GM18861 (cell line): Measurements from ENCODE around the gene TEAD3.

Experiments used
- ATAC-seq: cut with Tn5 transposase; IDR thresholded peaks from one replicate; pipeline ENCODE4 v1.9.1; 2021; ENCODE audit not compliant: unreplicated experiment

The TEAD3 gene

DNA sequence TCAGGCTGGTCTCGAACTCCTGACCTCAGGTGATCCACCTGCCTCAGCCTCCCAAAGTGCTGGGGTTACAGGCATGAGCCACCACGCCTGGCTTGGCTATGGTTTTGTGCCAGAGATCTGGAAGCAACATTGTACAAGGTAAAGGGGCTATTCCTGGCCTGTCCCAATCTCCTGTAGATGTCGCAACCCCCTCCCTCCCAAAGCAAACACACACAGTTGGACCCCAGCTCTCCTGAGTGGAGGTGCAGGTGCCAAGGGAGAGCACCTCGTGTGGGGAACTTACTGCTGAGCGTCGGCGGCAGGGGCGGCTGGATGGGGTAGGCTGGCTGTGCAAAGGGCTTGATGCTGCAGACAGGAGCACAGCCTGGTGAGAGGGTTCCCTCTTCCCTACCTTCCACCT is 19.9 kb downstream of the TEAD3 start:
- no peak for ATAC-seq

DNA sequence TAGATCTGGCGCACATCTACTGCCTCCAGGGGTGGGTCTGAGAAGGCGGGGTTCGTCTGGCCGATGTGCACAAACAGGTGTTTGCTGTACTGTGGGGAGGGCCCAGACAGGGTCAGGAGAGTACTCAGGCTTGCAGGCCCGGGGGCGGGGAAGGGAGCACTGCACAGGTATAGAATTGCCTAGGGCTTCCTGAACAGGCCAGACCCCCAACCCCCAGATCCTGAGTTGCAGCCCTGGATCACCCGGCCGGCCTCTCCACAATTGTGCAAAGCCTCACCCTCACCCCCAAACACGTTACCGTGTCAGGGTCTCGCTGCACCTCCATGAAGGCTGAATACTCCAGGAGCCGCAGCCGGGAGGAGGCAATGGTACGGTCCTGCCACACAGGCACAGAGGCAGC is 20.9 kb downstream of the TEAD3 start:
- no peak for ATAC-seq

- ATAC-seq: no peak
These were observed 21.3 kb downstream of the TEAD3 start for GRCh38 chr6:35475573-35475972.

GRCh38 chr6:35474942-35475570 is 21.8 kb downstream of the TEAD3 start:
- no peak for ATAC-seq

DNA sequence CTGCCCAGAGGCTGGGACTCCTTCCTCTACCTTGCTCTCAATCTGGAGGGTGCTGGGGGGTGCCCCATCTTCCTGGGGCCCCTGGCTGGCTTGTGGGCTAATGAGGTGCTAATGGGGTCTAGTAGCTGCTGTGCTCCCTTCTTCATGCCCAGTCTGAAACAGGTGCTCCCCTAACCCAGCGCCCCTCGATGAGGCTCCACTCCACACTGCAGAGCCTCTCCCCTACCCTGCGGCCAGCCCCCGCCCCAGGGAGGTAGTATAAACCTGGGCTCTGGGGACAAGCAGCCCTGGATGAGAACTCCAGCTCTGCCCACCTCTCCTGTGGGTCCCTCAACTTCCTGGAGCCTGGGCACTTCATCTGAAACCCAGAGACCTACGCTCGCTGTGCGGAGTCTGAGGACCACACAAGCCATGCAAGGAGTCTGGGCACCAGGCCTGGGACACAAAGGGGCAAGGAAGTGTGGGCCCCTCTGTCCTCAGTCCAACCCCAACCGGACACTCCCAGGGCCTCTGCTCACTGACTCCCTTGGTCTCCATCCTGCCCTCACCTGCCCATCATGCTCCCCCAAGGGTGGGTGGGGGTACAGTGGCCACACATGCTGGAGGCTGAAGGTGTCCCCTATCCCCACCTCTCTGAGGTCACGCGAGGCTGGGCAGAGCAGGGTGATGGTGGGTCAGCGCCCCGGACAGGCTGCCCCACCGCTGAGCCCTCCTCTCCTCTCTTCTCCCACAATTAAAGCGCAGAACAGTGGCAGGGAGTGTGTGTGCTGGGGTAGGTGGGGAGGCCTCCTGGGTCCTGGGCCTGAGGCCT is 22.5 kb downstream of the TEAD3 start:
- no peak for ATAC-seq

- ATAC-seq: no peak
These were observed 23.1 kb downstream of the TEAD3 start for GRCh38 chr6:35473850-35474130.

DNA sequence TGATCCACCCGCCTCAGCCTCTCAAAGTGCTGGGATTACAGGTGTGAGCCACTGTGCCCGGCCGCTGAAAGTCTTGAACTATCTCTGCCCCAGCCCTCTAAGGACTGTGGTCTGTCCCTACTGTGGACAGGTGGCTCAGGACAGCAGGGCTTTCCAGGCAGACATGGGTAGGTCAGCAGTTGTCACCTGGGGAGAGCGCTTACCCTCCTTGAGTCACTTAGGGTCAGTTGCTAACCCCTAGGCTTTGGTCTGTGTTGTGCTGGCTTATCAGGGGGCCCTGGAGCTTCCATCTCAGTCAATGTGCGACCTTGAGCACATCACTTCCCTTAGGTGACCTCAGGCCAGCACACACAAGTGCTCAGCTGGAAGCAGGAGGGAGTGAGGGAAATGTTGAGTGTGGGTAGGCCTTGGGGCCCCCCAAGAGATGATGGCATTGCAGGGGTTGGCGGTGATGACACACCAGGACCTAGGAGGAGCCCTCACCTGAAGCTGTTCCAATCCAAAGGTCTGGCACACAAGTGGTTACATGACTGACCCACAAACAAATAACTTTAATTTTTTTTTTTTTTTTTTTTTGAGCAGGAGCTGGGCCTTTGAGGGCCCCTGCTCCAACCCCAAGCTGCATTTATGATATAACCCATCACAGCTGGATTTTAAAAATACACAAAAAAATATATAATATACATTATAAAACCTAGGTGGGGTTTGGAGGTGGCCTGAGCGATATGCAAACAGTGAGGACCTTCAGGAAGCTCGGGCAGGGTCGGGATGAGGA is 23.6 kb downstream of the TEAD3 start:
- ATAC-seq: no peak

GRCh38 chr6:35471836-35472345 is 25.0 kb downstream of the TEAD3 start:
- ATAC-seq: no peak

GRCh38 chr6:35470663-35471120 is 26.2 kb downstream of the TEAD3 start:
- ATAC-seq: no peak

DNA sequence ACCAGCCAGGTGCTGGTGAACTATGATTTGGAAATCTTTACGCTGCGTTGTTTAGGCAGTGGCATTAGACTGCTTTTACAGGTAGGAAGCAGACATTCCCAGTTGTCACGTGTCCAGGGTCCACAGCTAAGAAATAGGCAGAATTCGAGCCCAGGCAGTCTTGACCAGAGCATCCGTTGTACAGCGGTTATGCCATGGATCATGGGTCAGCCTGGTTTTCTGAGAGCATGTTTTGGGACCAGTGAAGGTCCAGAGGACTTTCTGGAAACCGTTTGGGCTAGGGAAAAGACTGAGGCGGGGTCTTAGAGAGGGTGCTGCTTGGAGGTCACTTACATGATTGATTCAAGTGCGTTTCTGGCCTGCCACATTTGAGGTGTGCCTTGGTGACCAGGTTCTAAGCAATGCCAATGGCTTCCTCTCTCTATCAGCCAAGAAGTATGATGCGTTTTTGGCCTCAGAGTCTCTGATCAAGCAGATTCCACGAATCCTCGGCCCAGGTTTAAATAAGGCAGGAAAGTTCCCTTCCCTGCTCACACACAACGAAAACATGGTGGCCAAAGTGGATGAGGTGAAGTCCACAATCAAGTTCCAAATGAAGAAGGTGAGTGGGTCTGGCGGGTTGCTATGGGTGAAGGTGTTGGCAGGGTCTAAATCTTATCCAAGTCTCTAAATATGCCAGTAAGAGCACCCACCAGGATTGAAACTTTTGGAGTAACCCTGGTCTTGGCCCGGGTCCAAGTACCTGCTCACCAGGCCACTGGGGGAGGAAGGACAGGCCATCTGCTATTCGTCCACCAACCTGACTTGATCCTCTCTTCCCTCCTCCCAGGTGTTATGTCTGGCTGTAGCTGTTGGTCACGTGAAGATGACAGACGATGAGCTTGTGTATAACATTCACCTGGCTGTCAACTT is 26.9 kb downstream of the TEAD3 start:
- no peak for ATAC-seq

- no peak for ATAC-seq
These were observed 27.7 kb downstream of the TEAD3 start for GRCh38 chr6:35468980-35469750.

DNA sequence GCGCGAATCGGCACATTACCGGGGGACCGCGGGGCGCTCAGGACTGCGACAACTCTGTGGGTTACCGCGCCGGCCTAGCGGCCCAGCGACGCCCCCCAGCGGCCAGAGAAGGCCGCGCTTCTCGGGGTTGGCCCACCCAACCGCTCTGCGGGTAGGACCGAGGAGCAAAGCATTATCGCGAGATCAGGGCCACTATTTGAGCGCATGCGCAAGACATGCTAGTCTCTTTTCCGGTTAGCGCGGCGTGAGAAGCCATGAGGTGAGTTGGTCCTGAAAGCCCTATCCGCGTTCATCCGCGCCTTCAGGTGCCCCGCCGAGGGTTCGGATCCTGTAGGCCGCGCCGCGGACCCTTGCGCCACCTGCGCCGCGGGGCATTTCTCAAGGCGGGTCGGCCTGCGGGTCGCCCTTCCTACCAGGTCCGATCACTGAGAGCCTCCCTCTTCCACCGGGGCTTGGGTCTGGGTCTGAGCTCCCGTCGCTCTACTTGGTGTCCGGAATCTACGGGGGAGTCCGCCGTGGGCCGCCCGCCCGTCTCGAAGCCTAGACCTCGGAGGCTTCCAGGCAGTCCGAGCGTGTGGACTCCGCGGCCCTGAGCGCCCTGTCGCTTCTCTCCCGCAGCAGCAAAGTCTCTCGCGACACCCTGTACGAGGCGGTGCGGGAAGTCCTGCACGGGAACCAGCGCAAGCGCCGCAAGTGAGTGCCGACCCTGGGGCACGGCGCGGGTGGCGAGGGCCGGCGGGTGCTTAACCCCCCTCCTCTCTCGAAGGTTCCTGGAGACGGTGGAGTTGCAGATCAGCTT is 28.5 kb downstream of the TEAD3 start, which contains the start of gene RPL10A:
Gene RPL10A, plus strand, starts transcription at position 221 of the 799 bp plus-strand sequence. Its CDS starts 34 bp downstream, at position 255.
- peak; percentile 71 for ATAC-seq

GRCh38 chr6:35465646-35466045 is 31.2 kb downstream of the TEAD3 start:
- no peak for ATAC-seq

DNA sequence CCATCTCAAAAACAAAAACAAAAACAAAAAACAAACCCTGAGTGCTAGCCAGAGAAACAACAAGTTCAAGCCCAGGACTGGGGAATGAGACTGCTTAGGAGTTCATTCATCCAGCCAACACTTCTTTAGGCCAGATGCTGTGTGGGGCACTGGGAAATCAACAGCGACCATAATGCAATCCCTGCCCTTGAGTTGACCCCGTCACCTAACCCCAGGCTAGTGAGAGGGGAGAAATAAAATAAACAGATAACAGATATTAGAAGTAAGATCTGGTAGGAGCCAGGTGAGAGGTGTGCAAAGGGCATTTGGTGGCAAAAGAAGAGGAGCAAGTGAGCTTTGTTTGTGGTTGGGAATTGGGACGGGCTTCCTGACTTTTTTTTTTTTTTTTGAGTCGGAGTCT is 33.6 kb downstream of the TEAD3 start:
- ATAC-seq: no peak

GRCh38 chr6:35461270-35461669 is 35.6 kb downstream of the TEAD3 start:
- ATAC-seq: no peak

DNA sequence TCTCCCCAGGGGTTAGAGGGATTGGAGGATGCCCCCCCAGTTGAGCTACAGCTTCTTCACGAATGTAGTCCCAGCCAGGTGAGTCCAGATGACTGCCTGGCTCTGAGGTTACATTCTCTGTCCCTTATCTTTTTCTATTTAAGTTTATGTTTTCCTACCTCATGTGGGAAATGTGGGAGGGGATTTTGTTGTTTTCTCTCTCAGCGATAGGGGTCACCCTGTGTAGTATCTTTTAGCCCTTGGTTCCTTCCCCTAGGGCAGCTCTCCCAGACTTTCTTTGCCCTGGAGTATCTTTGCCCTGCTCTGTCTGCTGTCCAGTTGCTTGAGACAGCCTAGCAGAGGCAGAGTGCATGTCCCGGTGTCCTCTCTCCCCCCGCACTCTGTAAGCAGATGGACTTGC is 39.0 kb downstream of the TEAD3 start:
- ATAC-seq: no peak

DNA sequence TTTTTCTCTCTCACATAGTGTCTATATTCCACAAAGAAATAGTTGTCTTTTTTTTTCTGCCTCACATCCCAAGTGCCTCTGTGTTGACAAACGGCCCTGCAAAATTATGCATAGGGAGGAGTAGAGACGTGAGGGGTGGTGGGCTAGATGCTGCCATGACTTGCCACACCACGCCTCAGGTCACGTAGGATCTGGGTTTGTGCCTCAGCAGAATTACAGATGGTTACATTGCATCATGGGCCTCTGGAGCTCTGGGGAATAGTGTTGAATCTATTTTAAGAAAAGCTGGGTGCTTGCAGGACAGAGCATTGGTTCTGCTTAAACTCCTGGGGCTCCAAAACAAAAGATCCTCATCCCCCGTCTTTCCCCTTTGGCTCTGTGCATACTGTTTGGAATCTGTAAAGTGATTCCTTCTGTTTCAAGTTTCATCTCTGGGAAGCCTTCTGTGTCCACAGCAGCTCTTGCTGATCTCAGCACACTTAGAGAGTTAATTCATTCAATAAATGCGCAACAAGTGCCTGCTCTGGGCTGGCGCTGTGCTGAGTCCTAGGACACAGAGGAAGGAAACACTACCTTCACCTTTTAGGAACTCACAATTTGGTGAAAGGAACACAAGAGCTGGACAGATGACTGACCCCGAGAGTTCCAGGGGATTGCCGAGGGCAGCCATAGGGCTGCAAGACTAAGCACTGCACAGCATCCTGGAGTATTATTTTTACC is 42.3 kb downstream of the TEAD3 start:
- ATAC-seq: no peak

DNA sequence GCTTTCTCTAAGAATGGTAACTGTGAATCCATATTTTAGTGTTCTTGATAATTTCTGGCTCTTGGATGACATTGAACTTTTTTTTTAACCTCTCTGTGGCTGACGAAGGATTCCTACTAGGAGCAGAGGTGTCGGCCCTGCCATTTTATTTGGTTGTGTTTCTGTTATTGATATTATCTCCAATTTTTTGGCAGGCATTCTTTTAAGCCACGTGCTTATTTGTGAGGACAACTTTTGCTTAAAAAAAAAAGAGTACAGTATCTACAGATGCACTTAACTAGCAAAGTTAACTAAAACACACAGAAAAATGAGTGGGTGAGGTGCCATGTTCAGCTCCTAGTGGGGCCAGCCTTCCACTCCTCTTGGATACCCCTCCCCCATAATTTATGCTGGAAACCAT is 43.6 kb downstream of the TEAD3 start:
- no peak for ATAC-seq
